Glomerular endothelial cell (primary cell): Measurements from ENCODE around the gene WDR77. TPM values are rescaled to one million over a fixed set of nuclear protein-coding genes. Genes with fewer than 3 reads are reported as not detected.

Experiments used
- DNase-seq: peaks from one replicate; pipeline ENCODE4 v3.0.0-alpha.2; 2011; ENCODE audit warnings: low read depth, low spot score; ENCODE audit errors: extremely low read depth
- total RNA-seq: library from RNA; depleted of rRNA; stranded (reverse); fragments of >200 nt; gene quantifications from 2 replicates; pipeline ENCODE4 v1.2.3, GENCODE V29; 2015

WDR77 gene
- total RNA-seq, 1 donor from 2014 or later, result 40.8 TPM

- DNase-seq, result no peak
Measured at GRCh38 chr1:111441573-111442192, 7.4 kb downstream of the WDR77 start.

GRCh38 chr1:111439461-111440351, 9.3 kb downstream of the WDR77 start:
- no peak for DNase-seq

GRCh38 chr1:111436726-111437125, 12.3 kb downstream of the WDR77 start:
- no peak for DNase-seq

GRCh38 chr1:111424281-111424680, 24.8 kb downstream of the WDR77 start:
- DNase-seq, result no peak

GRCh38 chr1:111422546-111423391, 26.3 kb downstream of the WDR77 start:
- no peak for DNase-seq

GRCh38 chr1:111420377-111420776, 28.7 kb downstream of the WDR77 start:
- DNase-seq, result no peak

GRCh38 chr1:111419037-111419436, 30.0 kb downstream of the WDR77 start:
- no peak for DNase-seq

GRCh38 chr1:111417755-111418154, 31.3 kb downstream of the WDR77 start:
- DNase-seq, result no peak

- DNase-seq, result no peak
Measured at GRCh38 chr1:111415461-111415860, 33.6 kb downstream of the WDR77 start.

- DNase-seq, result no peak
Measured at GRCh38 chr1:111414756-111415155, 34.3 kb downstream of the WDR77 start.

- DNase-seq, result no peak
Measured at GRCh38 chr1:111412839-111413238, 36.2 kb downstream of the WDR77 start.

GRCh38 chr1:111407301-111407700, 41.8 kb downstream of the WDR77 start:
- DNase-seq, result no peak

- peak; percentile 25 for DNase-seq
Measured at GRCh38 chr1:111406321-111406768, 42.7 kb downstream of the WDR77 start.

- DNase-seq, result no peak
Measured at GRCh38 chr1:111404588-111404987, 44.5 kb downstream of the WDR77 start.

GRCh38 chr1:111402083-111402482, 47.0 kb downstream of the WDR77 start:
- DNase-seq, result no peak

GRCh38 chr1:111399792-111400610, 49.1 kb downstream of the WDR77 start:
- DNase-seq, result peak; percentile 27

- DNase-seq, result no peak
Measured at GRCh38 chr1:111392460-111392945, 56.6 kb downstream of the WDR77 start.

- DNase-seq, result no peak
Measured at GRCh38 chr1:111392042-111392441, 57.0 kb downstream of the WDR77 start.
